HCT116 (cell line): ENCODE data around the gene EHMT1. TPM values are rescaled to one million over a fixed set of nuclear protein-coding genes. Genes with fewer than 3 reads are reported as not detected.

Source experiments
- ATAC-seq: fragments of 200-7000 bp; cut with Tn5 transposase; 2 replicates; pipeline ENCODE4 v1.9.1; 2020; ENCODE audit warnings: mild to moderate bottlenecking, moderate library complexity
- BruUV-seq: library from RNA; stranded (reverse); fragments of 400-500 nt; replicated peaks from 2 replicates; lab custom pipeline; 2021; lab: Mats Ljungman, UMichigan
- CTCF ChIA-PET: fragments of 300-600 bp; sonication (Branson Sonifier 250); formaldehyde crosslinking; loops from one replicate; lab custom pipeline; 2021; ENCODE audit warnings: antibody characterized with exemption; lab: Charles Lee
- POLR2A ChIA-PET: fragments of 300-600, 350-600 bp; sonication (Branson Sonifier 250); formaldehyde crosslinking; loops from one replicate; lab custom pipeline; 2021; ENCODE audit warnings: antibody characterized with exemption; lab: Charles Lee
- RAD21 ChIA-PET, 2 experiments: fragments of 300-600 bp; sonication (Branson Sonifier 250); formaldehyde crosslinking; loops; one replicate each; lab custom pipeline; 2023; ENCODE audit warnings: low total read pairs in 2 of 2; ENCODE audit not compliant: uncharacterized antibody in 2 of 2, unreplicated experiment in 2 of 2, low non-redundant PET in 1 of 2; lab: Charles Lee
- DNase-seq: peaks from one replicate; pipeline ENCODE4 v3.0.0-alpha.2; 2010; ENCODE audit warnings: low read depth, low spot score
- H2AFZ ChIP-seq: fragments of 200-600 bp; shearing (Covaris generic), sonication (generic); 2 replicates; pipeline ENCODE4 v1.6.1; 2017; ENCODE audit warnings: low read depth, mixed run types, mixed read lengths, antibody characterized with exemption, low read length; ENCODE audit not compliant: poor library complexity, severe bottlenecking
- H3K27ac ChIP-seq: 2 replicates; pipeline ENCODE4 v1.5.1; 2012; ENCODE audit warnings: low read depth, low read length
- H3K27me3 ChIP-seq: fragments of 200-600 bp; sonication (generic); 2 replicates; pipeline ENCODE4 v1.6.1; 2016; ENCODE audit warnings: mixed run types, low read length, mixed read lengths; ENCODE audit not compliant: insufficient read depth
- H3K36me3 ChIP-seq, 2 experiments: fragments of 200-500 bp in 1 of 2; fragments of 200-600 bp in 1 of 2; sonication (Bioruptor generic) in 1 of 2; sonication (generic) in 1 of 2; 2 replicates each; pipeline versions ENCODE4 v1.5.1 to v1.6.1; 2014 to 2016; ENCODE audit warnings: low read length in 2 of 2, inconsistent platforms in 1 of 2, mixed read lengths in 1 of 2, mixed run types in 1 of 2; ENCODE audit not compliant: insufficient read depth in 2 of 2, control insufficient read depth in 1 of 2
- H3K4me1 ChIP-seq, 2 experiments: fragments of 200-600 bp in 1 of 2; sonication (generic) in 1 of 2; 2 replicates each; pipeline versions ENCODE4 v1.5.1 to v1.6.1; 2012 to 2017; ENCODE audit warnings: low read length in 2 of 2, inconsistent platforms in 1 of 2, mild to moderate bottlenecking in 1 of 2, mixed read lengths in 1 of 2, mixed run types in 1 of 2, moderate library complexity in 1 of 2; ENCODE audit not compliant: insufficient read depth in 2 of 2, control insufficient read depth in 1 of 2
- H3K4me2 ChIP-seq: fragments of 200-600 bp; sonication (generic); 2 replicates; pipeline ENCODE4 v1.6.1; 2017; ENCODE audit warnings: mixed run types, low read length, mixed read lengths
- H3K4me3 ChIP-seq, 2 experiments: fragments of 200-600 bp in 1 of 2; sonication (generic) in 1 of 2; replicated peaks in 1 of 2; 2 replicates each; pipeline ENCODE4 v1.5.1; 2011 to 2016; ENCODE audit warnings: low read length in 2 of 2, control low read depth in 1 of 2, low read depth in 1 of 2, mild to moderate bottlenecking in 1 of 2, mixed read lengths in 1 of 2, mixed run types in 1 of 2
- H3K79me2 ChIP-seq: fragments of 200-600 bp; sonication (generic); 2 replicates; pipeline ENCODE4 v1.6.1; 2017; ENCODE audit warnings: mild to moderate bottlenecking, mixed run types, low read length, moderate library complexity, mixed read lengths; ENCODE audit not compliant: insufficient read depth
- H3K9ac ChIP-seq: fragments of 200-600 bp; sonication (generic); 2 replicates; pipeline ENCODE4 v1.6.1; 2016; ENCODE audit warnings: low read length, mixed read lengths
- H3K9me2 ChIP-seq: fragments of 200-600 bp; sonication (generic), shearing (Covaris generic); 2 replicates; pipeline ENCODE4 v1.6.1; 2017; ENCODE audit warnings: mixed run types, mild to moderate bottlenecking, moderate library complexity; ENCODE audit not compliant: insufficient read depth
- H3K9me3 ChIP-seq, 2 experiments: fragments of 200-500 bp in 1 of 2; fragments of 200-600 bp in 1 of 2; sonication (Bioruptor generic) in 1 of 2; sonication (generic) in 1 of 2; 2 replicates each; pipeline ENCODE4 v1.6.1; 2014 to 2017; ENCODE audit warnings: low read length in 2 of 2, mixed read lengths in 2 of 2, inconsistent platforms in 1 of 2, low read depth in 1 of 2, mild to moderate bottlenecking in 1 of 2, mixed run types in 1 of 2, moderate library complexity in 1 of 2; ENCODE audit not compliant: control insufficient read depth in 1 of 2, insufficient read depth in 1 of 2
- H4K20me1 ChIP-seq: fragments of 200-600 bp; sonication (generic), shearing (Covaris generic); 2 replicates; pipeline ENCODE4 v1.6.1; 2017; ENCODE audit warnings: mixed run types, mild to moderate bottlenecking, moderate library complexity; ENCODE audit not compliant: insufficient read depth
- ATF3 ChIP-seq: IDR thresholded peaks from 2 replicates; pipeline ENCODE4 v1.6.1; 2012
- CBX3 ChIP-seq: IDR thresholded peaks from 2 replicates; pipeline ENCODE4 v1.6.1; 2012; ENCODE audit warnings: low read depth
- CEBPB ChIP-seq: IDR thresholded peaks from 2 replicates; pipeline ENCODE4 v1.6.1; 2012; ENCODE audit warnings: low read depth
- EGR1 ChIP-seq: IDR thresholded peaks from 2 replicates; pipeline ENCODE4 v1.6.1; 2012; ENCODE audit warnings: low read depth
- FOSL1 ChIP-seq: IDR thresholded peaks from 2 replicates; pipeline ENCODE4 v1.6.1; 2012; ENCODE audit warnings: low read depth
- JUND ChIP-seq: IDR thresholded peaks from 2 replicates; pipeline ENCODE4 v1.6.1; 2012
- MAX ChIP-seq: IDR thresholded peaks from 2 replicates; pipeline ENCODE4 v1.6.1; 2012
- POLR2AphosphoS5 ChIP-seq: IDR thresholded peaks from 2 replicates; pipeline ENCODE4 v1.6.1; 2011; ENCODE audit warnings: mild to moderate bottlenecking, low read depth, low read length, moderate library complexity
- RAD21 ChIP-seq: IDR thresholded peaks from 2 replicates; pipeline ENCODE4 v1.6.1; 2012; ENCODE audit warnings: low read depth, mild to moderate bottlenecking
- SP1 ChIP-seq: IDR thresholded peaks from 2 replicates; pipeline ENCODE4 v1.6.1; 2012; ENCODE audit warnings: low read depth
- SRF ChIP-seq: IDR thresholded peaks from 2 replicates; pipeline ENCODE4 v1.6.1; 2012; ENCODE audit warnings: low read depth
- TCF7L2 ChIP-seq: IDR thresholded peaks from 2 replicates; pipeline ENCODE4 v1.7.0; 2011; ENCODE audit warnings: borderline replicate concordance, inconsistent platforms; ENCODE audit not compliant: insufficient read depth, insufficient read length; ENCODE audit errors: extremely low read depth
- YY1 ChIP-seq: IDR thresholded peaks from 2 replicates; pipeline ENCODE4 v1.6.1; 2011; ENCODE audit warnings: low read length, low read depth, moderate library complexity, mild to moderate bottlenecking; ENCODE audit not compliant: insufficient replicate concordance; ENCODE audit errors: extremely low read depth
- ZFX ChIP-seq: fragments of 450-650 bp; IDR thresholded peaks from 2 replicates; pipeline ENCODE4 v1.6.1; 2017
- intact Hi-C: fragments of 100-400 bp; cut with micrococcal nuclease; formaldehyde crosslinking; loops from 2 replicates; pipeline ENCODE4 v1.10.0; 2022
- total RNA-seq: library from RNA; stranded (reverse); gene quantifications from one replicate; pipeline ENCODE4 v1.2.1, GENCODE V29; 2021; ENCODE audit not compliant: unreplicated experiment
- TF ChIP-seq, protein P1 (sequence below): IDR thresholded peaks from 2 replicates; pipeline ENCODE4 v1.6.1; 2011; ENCODE audit warnings: mild to moderate bottlenecking, low read length, moderate library complexity; ENCODE audit not compliant: insufficient replicate concordance; ENCODE audit errors: extremely low read depth
- TF ChIP-seq, protein P2 (sequence below): IDR thresholded peaks from 2 replicates; pipeline ENCODE4 v1.6.1; 2012; ENCODE audit warnings: low read depth
- TF ChIP-seq, protein P3 (sequence below), 3 experiments: fragments of 200-600 bp in 1 of 3; sonication (generic) in 1 of 3; IDR thresholded peaks in 2 of 3; conservative IDR thresholded peaks in 1 of 3; 2 replicates each; pipeline ENCODE4 v1.5.1; 2012 to 2017; ENCODE audit warnings: low read depth in 2 of 3, low read length in 2 of 3, antibody characterized with exemption in 1 of 3, borderline replicate concordance in 1 of 3, control low read depth in 1 of 3, mild to moderate bottlenecking in 1 of 3, mixed read lengths in 1 of 3, mixed run types in 1 of 3, moderate library complexity in 1 of 3; ENCODE audit not compliant: insufficient read depth in 1 of 3

EHMT1 gene
- total RNA-seq, 1 experiment from 2014 or later, result 86.1 TPM

GRCh38 chr9:137664676-137665075, 45.9 kb downstream of the EHMT1 start:
- H3K9me3 ChIP-seq, result no peaks in the 10 kb centered on the region
- BruUV-seq, result no TSS peak
- ChIA-PET POLR2A (interaction anchor here (0.6 kb wide), 1 partner anchor 36 kb away, joined by 3 read pairs; no protein-coding TSS in a partner anchor), RAD21 (no interaction called here), CTCF (interaction anchor here (0.7 to 2.3 kb wide), 2 partner anchors 8 to 22 kb away, joined by 3 to 6 read pairs; no protein-coding TSS in a partner anchor)
- no peak overlapping the region for H3K27ac ChIP-seq
- no peak for DNase-seq
- H4K20me1 ChIP-seq, result no peaks in the 10 kb centered on the region
- H3K36me3 ChIP-seq, result peaks cover 0 to 3% of the 10 kb centered on the region in 2 experiments; a peak in 1 of 4 replicates
- peaks cover 97% of the 10 kb centered on the region for H3K79me2 ChIP-seq
- no peak overlapping the region for H3K4me2 ChIP-seq
- no peak for TF ChIP-seq CBX3
- no peak for TF ChIP-seq TCF7L2
- TF ChIP-seq, protein P1, sequence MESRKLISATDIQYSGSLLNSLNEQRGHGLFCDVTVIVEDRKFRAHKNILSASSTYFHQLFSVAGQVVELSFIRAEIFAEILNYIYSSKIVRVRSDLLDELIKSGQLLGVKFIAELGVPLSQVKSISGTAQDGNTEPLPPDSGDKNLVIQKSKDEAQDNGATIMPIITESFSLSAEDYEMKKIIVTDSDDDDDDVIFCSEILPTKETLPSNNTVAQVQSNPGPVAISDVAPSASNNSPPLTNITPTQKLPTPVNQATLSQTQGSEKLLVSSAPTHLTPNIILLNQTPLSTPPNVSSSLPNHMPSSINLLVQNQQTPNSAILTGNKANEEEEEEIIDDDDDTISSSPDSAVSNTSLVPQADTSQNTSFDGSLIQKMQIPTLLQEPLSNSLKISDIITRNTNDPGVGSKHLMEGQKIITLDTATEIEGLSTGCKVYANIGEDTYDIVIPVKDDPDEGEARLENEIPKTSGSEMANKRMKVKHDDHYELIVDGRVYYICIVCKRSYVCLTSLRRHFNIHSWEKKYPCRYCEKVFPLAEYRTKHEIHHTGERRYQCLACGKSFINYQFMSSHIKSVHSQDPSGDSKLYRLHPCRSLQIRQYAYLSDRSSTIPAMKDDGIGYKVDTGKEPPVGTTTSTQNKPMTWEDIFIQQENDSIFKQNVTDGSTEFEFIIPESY, result no peak
- TF ChIP-seq MAX, result no peak
- no peak for TF ChIP-seq RAD21
- TF ChIP-seq SP1, result no peak
- TF ChIP-seq SRF, result no peak
- no peak for TF ChIP-seq EGR1
- TF ChIP-seq YY1, result no peak
- TF ChIP-seq, protein P2, sequence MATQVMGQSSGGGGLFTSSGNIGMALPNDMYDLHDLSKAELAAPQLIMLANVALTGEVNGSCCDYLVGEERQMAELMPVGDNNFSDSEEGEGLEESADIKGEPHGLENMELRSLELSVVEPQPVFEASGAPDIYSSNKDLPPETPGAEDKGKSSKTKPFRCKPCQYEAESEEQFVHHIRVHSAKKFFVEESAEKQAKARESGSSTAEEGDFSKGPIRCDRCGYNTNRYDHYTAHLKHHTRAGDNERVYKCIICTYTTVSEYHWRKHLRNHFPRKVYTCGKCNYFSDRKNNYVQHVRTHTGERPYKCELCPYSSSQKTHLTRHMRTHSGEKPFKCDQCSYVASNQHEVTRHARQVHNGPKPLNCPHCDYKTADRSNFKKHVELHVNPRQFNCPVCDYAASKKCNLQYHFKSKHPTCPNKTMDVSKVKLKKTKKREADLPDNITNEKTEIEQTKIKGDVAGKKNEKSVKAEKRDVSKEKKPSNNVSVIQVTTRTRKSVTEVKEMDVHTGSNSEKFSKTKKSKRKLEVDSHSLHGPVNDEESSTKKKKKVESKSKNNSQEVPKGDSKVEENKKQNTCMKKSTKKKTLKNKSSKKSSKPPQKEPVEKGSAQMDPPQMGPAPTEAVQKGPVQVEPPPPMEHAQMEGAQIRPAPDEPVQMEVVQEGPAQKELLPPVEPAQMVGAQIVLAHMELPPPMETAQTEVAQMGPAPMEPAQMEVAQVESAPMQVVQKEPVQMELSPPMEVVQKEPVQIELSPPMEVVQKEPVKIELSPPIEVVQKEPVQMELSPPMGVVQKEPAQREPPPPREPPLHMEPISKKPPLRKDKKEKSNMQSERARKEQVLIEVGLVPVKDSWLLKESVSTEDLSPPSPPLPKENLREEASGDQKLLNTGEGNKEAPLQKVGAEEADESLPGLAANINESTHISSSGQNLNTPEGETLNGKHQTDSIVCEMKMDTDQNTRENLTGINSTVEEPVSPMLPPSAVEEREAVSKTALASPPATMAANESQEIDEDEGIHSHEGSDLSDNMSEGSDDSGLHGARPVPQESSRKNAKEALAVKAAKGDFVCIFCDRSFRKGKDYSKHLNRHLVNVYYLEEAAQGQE, result no peak
- TF ChIP-seq ATF3, result no peak
- TF ChIP-seq CEBPB, result no peak
- TF ChIP-seq, protein P3, sequence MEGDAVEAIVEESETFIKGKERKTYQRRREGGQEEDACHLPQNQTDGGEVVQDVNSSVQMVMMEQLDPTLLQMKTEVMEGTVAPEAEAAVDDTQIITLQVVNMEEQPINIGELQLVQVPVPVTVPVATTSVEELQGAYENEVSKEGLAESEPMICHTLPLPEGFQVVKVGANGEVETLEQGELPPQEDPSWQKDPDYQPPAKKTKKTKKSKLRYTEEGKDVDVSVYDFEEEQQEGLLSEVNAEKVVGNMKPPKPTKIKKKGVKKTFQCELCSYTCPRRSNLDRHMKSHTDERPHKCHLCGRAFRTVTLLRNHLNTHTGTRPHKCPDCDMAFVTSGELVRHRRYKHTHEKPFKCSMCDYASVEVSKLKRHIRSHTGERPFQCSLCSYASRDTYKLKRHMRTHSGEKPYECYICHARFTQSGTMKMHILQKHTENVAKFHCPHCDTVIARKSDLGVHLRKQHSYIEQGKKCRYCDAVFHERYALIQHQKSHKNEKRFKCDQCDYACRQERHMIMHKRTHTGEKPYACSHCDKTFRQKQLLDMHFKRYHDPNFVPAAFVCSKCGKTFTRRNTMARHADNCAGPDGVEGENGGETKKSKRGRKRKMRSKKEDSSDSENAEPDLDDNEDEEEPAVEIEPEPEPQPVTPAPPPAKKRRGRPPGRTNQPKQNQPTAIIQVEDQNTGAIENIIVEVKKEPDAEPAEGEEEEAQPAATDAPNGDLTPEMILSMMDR (IDR thresholded peaks at IDR 0.05 in 2 of 3, conservative IDR thresholded peaks at IDR 0.05 in 1 of 3; ENCODE audit: borderline replicate concordance in 1 of 3, insufficient read depth in 1 of 3, low read depth in 2 of 3, low read length in 2 of 3), result no peak
- TF ChIP-seq JUND, result no peak
- no peak for TF ChIP-seq POLR2AphosphoS5
- no peak for TF ChIP-seq FOSL1
- TF ChIP-seq ZFX, result no peak
- no peaks in the 10 kb centered on the region for H3K27me3 ChIP-seq
- ATAC-seq, result no peak
- H3K4me3 ChIP-seq, result no peak overlapping the region
- no peaks in the 10 kb centered on the region for H3K9me2 ChIP-seq
- H3K9ac ChIP-seq, result no peak overlapping the region
- no peaks in the 10 kb centered on the region for H3K4me1 ChIP-seq
- H2AFZ ChIP-seq, result no peak overlapping the region
- intact Hi-C loops, result no loop called here
